ENCODE results near the gene ARHGDIG. TPM values are rescaled to one million over a fixed set of nuclear protein-coding genes. Genes with fewer than 3 reads are reported as not detected.

The ARHGDIG gene
- polyA plus RNA-seq, 1 donor: 4.5 TPM

DNA sequence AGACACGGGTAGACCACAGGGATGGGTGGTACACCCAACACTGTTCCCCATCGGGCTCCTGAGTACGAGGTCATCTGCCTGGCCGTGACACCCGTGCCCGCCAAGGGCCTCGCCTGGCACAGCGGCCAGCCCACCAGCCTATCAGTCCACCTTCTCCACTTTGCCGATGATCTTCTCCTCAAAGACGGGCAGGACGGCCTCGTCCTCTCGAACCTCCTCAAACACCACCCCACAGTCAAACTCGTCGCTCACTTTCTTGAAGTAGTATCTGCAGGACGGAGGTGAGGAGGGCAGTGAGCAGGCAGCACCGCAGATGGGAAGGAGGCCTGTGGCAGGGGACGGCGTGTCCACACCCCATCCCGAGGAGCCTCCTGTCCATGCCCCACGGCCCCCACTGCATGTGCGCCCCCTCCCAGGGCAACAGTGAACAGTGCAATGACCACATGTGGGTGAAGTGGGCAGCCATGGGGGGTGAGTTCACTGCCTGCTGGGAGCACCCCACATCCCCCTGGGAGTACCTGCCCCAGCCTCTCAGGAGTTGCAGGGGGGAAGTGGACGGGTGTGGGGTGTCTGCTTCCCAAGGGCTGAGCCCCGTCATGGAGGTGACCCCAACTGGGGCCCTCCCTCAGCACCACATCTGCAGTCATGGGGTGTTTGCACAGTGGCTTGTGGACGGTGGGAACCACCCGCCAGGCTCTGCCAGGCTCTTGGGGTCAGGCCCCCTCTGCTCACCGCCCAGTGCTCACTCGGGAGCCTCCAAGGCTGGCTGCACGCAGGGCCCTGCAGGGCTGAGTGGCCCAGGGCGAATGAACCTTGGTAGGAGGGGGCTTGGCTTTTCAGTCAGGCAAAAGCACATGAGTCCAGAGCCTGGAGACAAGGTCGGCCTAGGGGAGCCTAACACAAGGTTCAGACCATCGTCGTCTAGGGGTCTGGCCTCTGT lies 7.9 kb downstream of the ARHGDIG start:
- no CpG with 5 or more reads among the region's 33 CpGs for WGBS (ENCODE audit: insufficient coverage, low lambda C conversion rate)
- Histone ChIP-seq H3K27me3 (ENCODE audit: control insufficient read depth, insufficient read depth, low read length) (peaks cover 1% of the 10 kb centered on the region), H3K36me3 (ENCODE audit: control insufficient read depth, insufficient read depth, low read length) (peaks cover 67% of the 10 kb centered on the region), H3K4me1 (ENCODE audit: control insufficient read depth, insufficient read depth, low read length) (no peaks in the 10 kb centered on the region), H3K27ac (ENCODE audit: low read length) (no peak overlapping the region), H3K9me3 (ENCODE audit: control insufficient read depth, low read depth, low read length) (peaks cover 18% of the 10 kb centered on the region), H3K4me3 (ENCODE audit: low read length) (no peak overlapping the region)
- DNase-seq: no peak

DNA sequence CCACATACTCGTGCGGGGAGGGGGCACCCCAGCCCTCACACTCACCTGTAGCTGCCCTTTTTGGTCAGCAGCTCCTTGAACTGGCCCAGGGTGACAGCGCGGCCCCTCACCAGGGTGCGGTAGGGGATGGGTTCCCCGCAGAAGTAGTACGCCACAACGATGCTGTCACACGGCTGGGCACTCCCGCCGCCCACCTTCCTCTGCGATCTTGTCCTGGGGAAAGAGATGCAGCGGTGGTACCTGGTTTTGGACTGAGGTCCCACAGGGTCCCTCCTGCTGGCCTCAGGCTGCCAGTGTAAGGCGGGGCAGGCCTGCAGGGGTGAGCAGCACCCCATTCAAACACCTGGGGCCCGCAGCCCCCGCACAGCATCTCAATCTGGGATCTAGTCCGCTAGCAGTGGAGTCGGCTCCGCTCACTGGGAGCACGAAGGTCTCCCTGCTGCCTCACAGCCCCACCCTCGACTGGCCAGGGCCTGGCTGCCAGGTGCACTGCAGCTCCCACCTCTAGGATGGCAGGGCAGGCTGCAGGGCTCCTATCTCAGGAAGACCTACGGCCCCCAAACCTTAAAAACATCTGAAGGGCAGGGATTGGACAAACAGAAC lies 9.1 kb downstream of the ARHGDIG start:
- H3K27me3 ChIP-seq (ENCODE audit: control insufficient read depth, insufficient read depth, low read length): no peaks in the 10 kb centered on the region
- peaks cover 75% of the 10 kb centered on the region for H3K36me3 ChIP-seq (ENCODE audit: control insufficient read depth, insufficient read depth, low read length)
- peaks cover 14% of the 10 kb centered on the region for H3K9me3 ChIP-seq (ENCODE audit: control insufficient read depth, low read depth, low read length)
- no peaks in the 10 kb centered on the region for H3K4me1 ChIP-seq (ENCODE audit: control insufficient read depth, insufficient read depth, low read length)
- H3K4me3 ChIP-seq (ENCODE audit: low read length): no peak overlapping the region
- H3K27ac ChIP-seq (ENCODE audit: low read length): no peak overlapping the region
- no CpG with 5 or more reads among the region's 22 CpGs for WGBS (ENCODE audit: insufficient coverage, low lambda C conversion rate)
- DNase-seq: no peak

DNA sequence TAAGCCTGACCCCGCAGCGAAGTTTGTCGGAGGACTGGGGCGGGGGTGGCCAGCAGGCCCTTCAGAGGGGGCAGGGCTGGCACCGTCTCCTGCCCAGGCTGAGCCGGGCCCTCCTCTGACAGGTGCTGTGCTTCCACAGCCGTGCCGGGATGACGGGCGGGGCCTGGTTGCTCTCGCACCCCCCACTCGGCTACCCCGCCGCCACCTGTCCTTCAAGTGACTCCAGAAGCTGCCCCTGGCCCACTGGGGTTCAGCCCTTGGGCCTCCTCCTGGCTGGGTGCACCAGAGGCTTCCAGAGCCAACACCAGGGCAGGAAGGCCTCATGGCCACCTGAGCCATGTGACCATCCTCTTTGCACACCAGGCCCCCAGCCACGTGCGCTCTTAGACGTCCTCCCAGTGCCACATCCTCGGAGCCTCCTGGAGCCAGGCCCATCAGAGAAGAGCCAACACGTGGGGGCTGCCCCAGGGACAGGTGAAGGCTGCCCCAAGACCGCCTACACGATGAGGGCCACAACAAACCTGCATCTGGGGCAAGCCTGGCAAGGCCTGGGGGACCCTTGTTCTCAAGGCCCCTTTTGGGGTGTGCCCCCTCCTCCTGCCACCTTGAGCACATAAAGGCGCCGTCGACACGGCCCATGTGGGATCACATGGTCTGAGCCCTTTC lies 9.8 kb downstream of the ARHGDIG start:
- Histone ChIP-seq H3K36me3 (ENCODE audit: control insufficient read depth, insufficient read depth, low read length) (peaks cover 73% of the 10 kb centered on the region), H3K4me3 (ENCODE audit: low read length) (no peak overlapping the region), H3K27ac (ENCODE audit: low read length) (no peak overlapping the region), H3K27me3 (ENCODE audit: control insufficient read depth, insufficient read depth, low read length) (no peaks in the 10 kb centered on the region), H3K4me1 (ENCODE audit: control insufficient read depth, insufficient read depth, low read length) (no peaks in the 10 kb centered on the region), H3K9me3 (ENCODE audit: control insufficient read depth, low read depth, low read length) (peaks cover 8% of the 10 kb centered on the region)
- no peak for DNase-seq
- WGBS (ENCODE audit: insufficient coverage, low lambda C conversion rate): no CpG with 5 or more reads among the region's 25 CpGs

DNA sequence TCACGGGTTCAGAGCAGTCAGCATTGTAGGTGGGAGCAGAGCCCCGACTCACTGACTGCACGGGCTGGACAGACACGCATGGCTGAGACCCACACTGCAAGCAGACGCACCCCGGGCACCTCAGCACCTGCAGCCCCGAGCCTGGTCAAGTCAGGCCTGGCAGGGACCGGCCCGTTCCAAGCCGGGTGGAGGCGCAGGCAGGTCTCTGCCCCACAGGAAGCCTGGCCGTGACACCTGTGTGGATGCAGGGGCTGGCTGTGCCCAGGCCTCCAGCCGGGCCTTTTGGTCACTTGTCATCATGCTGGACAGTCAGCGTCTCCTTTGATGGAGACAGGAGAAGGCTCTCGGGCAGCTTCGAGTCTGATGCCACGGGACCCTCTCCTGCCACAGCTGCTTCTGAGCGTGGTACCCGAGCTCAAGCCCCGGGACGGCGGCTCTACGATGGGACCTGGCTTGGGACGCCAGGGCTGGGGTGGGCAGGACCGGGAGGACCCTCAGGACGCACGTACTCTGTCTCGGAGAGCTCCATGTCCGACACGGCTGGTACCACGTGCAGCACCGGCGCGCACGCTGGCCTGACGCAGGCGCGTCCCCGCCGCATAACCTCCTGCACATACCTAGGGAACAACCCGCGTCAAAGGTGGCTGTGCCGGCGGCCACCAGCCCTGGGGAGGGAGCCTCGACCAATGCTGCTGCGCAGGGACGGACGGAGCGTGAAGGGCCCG lies 10.5 kb downstream of the ARHGDIG start:
- DNase-seq: no peak
- Histone ChIP-seq H3K9me3 (ENCODE audit: control insufficient read depth, low read depth, low read length) (peaks cover 3% of the 10 kb centered on the region), H3K27me3 (ENCODE audit: control insufficient read depth, insufficient read depth, low read length) (no peaks in the 10 kb centered on the region), H3K4me3 (ENCODE audit: low read length) (no peak overlapping the region), H3K36me3 (ENCODE audit: control insufficient read depth, insufficient read depth, low read length) (peaks cover 73% of the 10 kb centered on the region), H3K4me1 (ENCODE audit: control insufficient read depth, insufficient read depth, low read length) (no peaks in the 10 kb centered on the region), H3K27ac (ENCODE audit: low read length) (no peak overlapping the region)
- no CpG with 5 or more reads among the region's 50 CpGs for WGBS (ENCODE audit: insufficient coverage, low lambda C conversion rate)

DNA sequence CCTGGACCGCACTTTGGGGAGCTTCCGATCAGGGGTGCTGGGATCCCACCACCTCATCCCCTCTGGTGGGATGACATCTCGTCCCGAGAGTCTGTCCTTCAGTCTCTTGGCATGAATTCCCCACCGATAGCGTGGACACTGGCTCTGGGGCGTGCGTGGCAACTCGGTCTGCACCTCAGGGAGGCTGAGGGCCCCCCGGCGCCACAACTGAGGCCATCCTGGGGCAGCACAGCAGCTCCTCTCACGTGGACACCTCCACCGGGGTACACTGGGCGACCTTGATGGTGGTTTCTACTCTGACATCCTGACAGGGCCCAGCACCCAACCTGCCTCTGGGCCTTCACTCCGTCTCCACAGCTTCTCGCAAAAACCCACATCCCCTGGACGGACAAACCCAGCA lies 11.1 kb downstream of the ARHGDIG start:
- peaks cover 76% of the 10 kb centered on the region for H3K36me3 ChIP-seq (ENCODE audit: control insufficient read depth, insufficient read depth, low read length)
- no peak overlapping the region for H3K27ac ChIP-seq (ENCODE audit: low read length)
- no peak overlapping the region for H3K4me3 ChIP-seq (ENCODE audit: low read length)
- H3K9me3 ChIP-seq (ENCODE audit: control insufficient read depth, low read depth, low read length): peaks cover 3% of the 10 kb centered on the region
- H3K27me3 ChIP-seq (ENCODE audit: control insufficient read depth, insufficient read depth, low read length): no peaks in the 10 kb centered on the region
- H3K4me1 ChIP-seq (ENCODE audit: control insufficient read depth, insufficient read depth, low read length): no peaks in the 10 kb centered on the region
- WGBS (ENCODE audit: insufficient coverage, low lambda C conversion rate): no CpG with 5 or more reads among the region's 17 CpGs
- no peak for DNase-seq

DNA sequence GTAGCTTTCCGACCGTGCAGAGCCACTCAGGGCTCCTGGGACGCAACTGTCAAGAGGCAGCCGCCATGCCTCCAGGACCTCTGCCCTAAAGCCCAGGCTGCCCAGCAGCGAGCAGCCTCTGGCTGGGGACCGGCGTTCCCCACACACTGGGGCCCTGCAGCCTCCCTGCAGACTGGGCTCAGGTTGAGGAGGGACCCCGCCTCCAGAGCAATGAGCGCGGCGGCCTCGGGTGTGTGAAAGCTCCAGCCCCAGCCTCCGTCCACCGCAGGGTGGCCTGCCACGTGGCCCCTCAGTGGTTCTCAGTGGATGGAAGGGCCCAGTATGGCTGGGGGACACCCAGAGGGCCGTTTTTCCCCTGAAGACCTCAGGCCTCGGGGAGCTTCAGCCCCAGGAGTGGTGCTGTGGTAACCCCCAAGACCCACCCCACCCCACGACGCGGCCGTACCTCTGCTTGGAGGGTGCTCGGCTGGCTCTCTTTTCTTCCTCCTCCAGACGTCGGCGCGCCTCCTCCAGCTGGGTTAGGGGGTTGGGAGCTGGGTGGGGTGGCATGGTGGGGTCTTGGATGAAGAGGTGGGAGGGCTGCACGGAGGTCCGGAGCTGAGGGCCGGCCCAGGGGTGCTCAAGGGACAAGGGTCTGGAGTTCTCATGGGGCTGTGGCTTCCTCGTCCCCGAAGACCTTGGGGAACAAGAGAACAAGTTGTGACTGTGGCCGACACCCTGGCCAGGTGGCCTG lies 12.8 kb downstream of the ARHGDIG start:
- peaks cover 75% of the 10 kb centered on the region for H3K36me3 ChIP-seq (ENCODE audit: control insufficient read depth, insufficient read depth, low read length)
- no peaks in the 10 kb centered on the region for H3K4me1 ChIP-seq (ENCODE audit: control insufficient read depth, insufficient read depth, low read length)
- no peaks in the 10 kb centered on the region for H3K27me3 ChIP-seq (ENCODE audit: control insufficient read depth, insufficient read depth, low read length)
- WGBS (ENCODE audit: insufficient coverage, low lambda C conversion rate): no CpG with 5 or more reads among the region's 32 CpGs
- no peaks in the 10 kb centered on the region for H3K9me3 ChIP-seq (ENCODE audit: control insufficient read depth, low read depth, low read length)
- no peak overlapping the region for H3K27ac ChIP-seq (ENCODE audit: low read length)
- no peak overlapping the region for H3K4me3 ChIP-seq (ENCODE audit: low read length)
- no peak for DNase-seq

DNA sequence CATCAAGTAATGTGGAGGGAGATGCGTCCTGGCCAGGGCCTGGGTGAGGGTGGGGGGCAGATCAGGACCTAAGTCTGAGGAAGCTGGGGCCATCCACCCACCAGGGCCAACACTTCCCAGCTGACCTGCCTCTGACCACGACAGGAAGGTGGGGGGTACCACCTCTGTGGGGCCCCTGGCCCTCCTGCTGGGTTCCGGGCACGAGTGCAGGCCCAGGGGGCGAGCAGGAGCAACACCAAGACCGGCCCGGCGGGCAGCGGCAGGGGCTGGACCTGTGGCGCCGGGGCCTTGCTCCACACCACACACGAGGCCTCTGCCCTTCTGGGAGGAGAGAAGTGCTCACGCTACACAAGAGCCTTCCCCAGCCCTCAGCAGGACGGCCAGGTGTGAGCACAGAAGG lies 15.9 kb downstream of the ARHGDIG start:
- H3K27me3 ChIP-seq (ENCODE audit: control insufficient read depth, insufficient read depth, low read length): no peaks in the 10 kb centered on the region
- no CpG with 5 or more reads among the region's 14 CpGs for WGBS (ENCODE audit: insufficient coverage, low lambda C conversion rate)
- peaks cover 55% of the 10 kb centered on the region for H3K36me3 ChIP-seq (ENCODE audit: control insufficient read depth, insufficient read depth, low read length)
- H3K9me3 ChIP-seq (ENCODE audit: control insufficient read depth, low read depth, low read length): no peaks in the 10 kb centered on the region
- H3K27ac ChIP-seq (ENCODE audit: low read length): no peak overlapping the region
- H3K4me1 ChIP-seq (ENCODE audit: control insufficient read depth, insufficient read depth, low read length): no peaks in the 10 kb centered on the region
- no peak overlapping the region for H3K4me3 ChIP-seq (ENCODE audit: low read length)
- DNase-seq: no peak

DNA sequence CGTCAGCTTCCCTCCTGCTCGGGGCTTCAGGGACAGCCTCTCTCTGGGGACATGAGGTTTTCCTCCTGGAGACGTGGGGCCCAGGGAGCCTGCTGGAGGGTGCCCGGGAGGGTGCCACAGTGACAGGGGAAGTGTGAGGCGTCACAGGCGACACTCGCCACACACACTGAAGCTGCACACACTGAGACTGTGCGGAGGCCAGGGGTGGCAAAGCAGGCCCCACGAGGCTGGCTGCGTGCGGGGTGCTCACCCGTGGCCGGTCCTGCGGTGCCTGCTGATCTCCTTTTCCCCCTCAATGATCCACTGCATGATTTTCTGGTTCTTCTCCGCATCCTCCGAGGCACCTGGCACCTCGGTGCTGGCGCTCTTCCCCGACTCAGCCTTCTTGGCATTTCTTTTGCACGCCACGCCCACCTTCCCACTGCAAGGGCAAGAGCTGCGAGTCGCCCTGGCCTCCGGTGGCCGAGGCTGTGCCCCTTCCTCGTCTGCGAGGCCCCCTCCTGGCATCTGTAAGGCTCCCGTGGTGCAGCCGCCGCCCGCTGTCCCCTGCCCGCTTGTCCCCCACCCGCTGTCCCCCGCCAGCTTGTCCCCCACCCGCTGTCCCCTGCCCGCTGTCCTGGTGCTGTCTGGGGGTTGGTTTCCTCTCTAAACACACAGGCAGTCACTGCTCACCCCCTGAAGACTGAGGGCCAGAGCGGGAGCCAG lies 16.6 kb downstream of the ARHGDIG start:
- no CpG with 5 or more reads among the region's 37 CpGs for WGBS (ENCODE audit: insufficient coverage, low lambda C conversion rate)
- Histone ChIP-seq H3K4me3 (ENCODE audit: low read length) (no peak overlapping the region), H3K4me1 (ENCODE audit: control insufficient read depth, insufficient read depth, low read length) (no peaks in the 10 kb centered on the region), H3K9me3 (ENCODE audit: control insufficient read depth, low read depth, low read length) (no peaks in the 10 kb centered on the region), H3K27ac (ENCODE audit: low read length) (no peak overlapping the region), H3K36me3 (ENCODE audit: control insufficient read depth, insufficient read depth, low read length) (peaks cover 51% of the 10 kb centered on the region), H3K27me3 (ENCODE audit: control insufficient read depth, insufficient read depth, low read length) (no peaks in the 10 kb centered on the region)
- no peak for DNase-seq

DNA sequence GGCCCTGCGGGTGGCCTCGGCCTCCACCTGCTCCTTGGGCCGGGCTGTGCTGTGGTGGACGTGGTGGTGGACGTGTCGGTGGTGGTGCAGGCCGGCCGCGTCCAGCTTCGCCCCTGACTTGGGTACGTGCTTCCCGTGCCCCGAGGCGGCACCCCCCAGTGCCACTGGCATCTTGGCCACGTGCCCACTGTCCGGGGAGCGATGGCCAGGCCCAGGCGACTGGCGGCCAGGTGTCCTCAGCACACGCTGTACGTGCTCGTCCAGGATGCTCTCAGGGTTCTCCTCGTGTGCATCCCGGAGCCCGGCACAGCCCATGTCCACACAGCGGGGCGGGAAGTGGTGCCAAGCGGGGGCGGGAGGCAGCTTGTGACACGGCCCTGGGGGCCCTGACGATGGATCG lies 17.4 kb downstream of the ARHGDIG start:
- no CpG with 5 or more reads among the region's 32 CpGs for WGBS (ENCODE audit: insufficient coverage, low lambda C conversion rate)
- Histone ChIP-seq H3K27ac (ENCODE audit: low read length) (no peak overlapping the region), H3K4me3 (ENCODE audit: low read length) (no peak overlapping the region), H3K9me3 (ENCODE audit: control insufficient read depth, low read depth, low read length) (no peaks in the 10 kb centered on the region), H3K27me3 (ENCODE audit: control insufficient read depth, insufficient read depth, low read length) (no peaks in the 10 kb centered on the region), H3K36me3 (ENCODE audit: control insufficient read depth, insufficient read depth, low read length) (peaks cover 50% of the 10 kb centered on the region), H3K4me1 (ENCODE audit: control insufficient read depth, insufficient read depth, low read length) (no peaks in the 10 kb centered on the region)
- no peak for DNase-seq
